ENCODE data around the gene CLEC17A. TPM values are rescaled to one million over a fixed set of nuclear protein-coding genes. Genes with fewer than 3 reads are reported as not detected.

CLEC17A gene
- polyA plus RNA-seq, 1 donor from 2014 or later, result not detected

- no peak overlapping the region for H3K9ac ChIP-seq (ENCODE audit: low read length)
- no peak overlapping the region for H3K4me2 ChIP-seq (ENCODE audit: low read length)
- no peaks in the 10 kb centered on the region for H3K79me2 ChIP-seq (replicated peaks; ENCODE audit: insufficient read depth, low read length)
- H3K9me2 ChIP-seq (ENCODE audit: insufficient read depth, low read length), result no peaks in the 10 kb centered on the region
- TF ChIP-seq, protein P1, sequence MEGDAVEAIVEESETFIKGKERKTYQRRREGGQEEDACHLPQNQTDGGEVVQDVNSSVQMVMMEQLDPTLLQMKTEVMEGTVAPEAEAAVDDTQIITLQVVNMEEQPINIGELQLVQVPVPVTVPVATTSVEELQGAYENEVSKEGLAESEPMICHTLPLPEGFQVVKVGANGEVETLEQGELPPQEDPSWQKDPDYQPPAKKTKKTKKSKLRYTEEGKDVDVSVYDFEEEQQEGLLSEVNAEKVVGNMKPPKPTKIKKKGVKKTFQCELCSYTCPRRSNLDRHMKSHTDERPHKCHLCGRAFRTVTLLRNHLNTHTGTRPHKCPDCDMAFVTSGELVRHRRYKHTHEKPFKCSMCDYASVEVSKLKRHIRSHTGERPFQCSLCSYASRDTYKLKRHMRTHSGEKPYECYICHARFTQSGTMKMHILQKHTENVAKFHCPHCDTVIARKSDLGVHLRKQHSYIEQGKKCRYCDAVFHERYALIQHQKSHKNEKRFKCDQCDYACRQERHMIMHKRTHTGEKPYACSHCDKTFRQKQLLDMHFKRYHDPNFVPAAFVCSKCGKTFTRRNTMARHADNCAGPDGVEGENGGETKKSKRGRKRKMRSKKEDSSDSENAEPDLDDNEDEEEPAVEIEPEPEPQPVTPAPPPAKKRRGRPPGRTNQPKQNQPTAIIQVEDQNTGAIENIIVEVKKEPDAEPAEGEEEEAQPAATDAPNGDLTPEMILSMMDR (IDR thresholded peaks at IDR 0.05; ENCODE audit: poor library complexity, severe bottlenecking), result no peak
- TF ChIP-seq POLR2AphosphoS5 (IDR thresholded peaks at IDR 0.05) (no peak), TAF1 (IDR thresholded peaks at IDR 0.05; ENCODE audit: low read depth) (no peak), REST (IDR thresholded peaks at IDR 0.05; ENCODE audit: borderline replicate concordance) (no peak), SMC3 (conservative IDR thresholded peaks at IDR 0.05; ENCODE audit: poor library complexity) (no peak), MXI1 (conservative IDR thresholded peaks at IDR 0.05; ENCODE audit: poor library complexity, severe bottlenecking) (no peak), EP300 (conservative IDR thresholded peaks at IDR 0.05; ENCODE audit: poor library complexity, severe bottlenecking) (no peak), EZH2 (IDR thresholded peaks at IDR 0.05; ENCODE audit: borderline replicate concordance, insufficient read depth, low read length, poor library complexity, severe bottlenecking) (no peak), RAD21 (conservative IDR thresholded peaks at IDR 0.05) (no peak)
- no peaks in the 10 kb centered on the region for H3K36me3 ChIP-seq (ENCODE audit: insufficient read depth, low read length)
- H3K9me3 ChIP-seq (ENCODE audit: low read length), result no peaks in the 10 kb centered on the region
- H3F3A ChIP-seq (ENCODE audit: insufficient read depth, low read length, poor library complexity, severe bottlenecking), result no peaks in the 10 kb centered on the region
- H2AFZ ChIP-seq (ENCODE audit: low read depth, low read length), result no peak overlapping the region
- no peak overlapping the region for H3K4me3 ChIP-seq (ENCODE audit: low read length)
- no peaks in the 10 kb centered on the region for H3K27me3 ChIP-seq (ENCODE audit: insufficient read depth, low read depth, low read length)
- H3K27ac ChIP-seq (ENCODE audit: low read length), result no peak overlapping the region
- H4K20me1 ChIP-seq (ENCODE audit: insufficient read depth), result no peaks in the 10 kb centered on the region
Measured at GRCh38 chr19:14599548-14600147, 16.8 kb downstream of the CLEC17A start.

GRCh38 chr19:14603990-14604387, 21.1 kb downstream of the CLEC17A start:
- TF ChIP-seq EZH2 (IDR thresholded peaks at IDR 0.05; ENCODE audit: borderline replicate concordance, insufficient read depth, low read length, poor library complexity, severe bottlenecking) (no peak), SMC3 (conservative IDR thresholded peaks at IDR 0.05; ENCODE audit: poor library complexity) (no peak), EP300 (conservative IDR thresholded peaks at IDR 0.05; ENCODE audit: poor library complexity, severe bottlenecking) (no peak), TAF1 (IDR thresholded peaks at IDR 0.05; ENCODE audit: low read depth) (no peak), REST (IDR thresholded peaks at IDR 0.05; ENCODE audit: borderline replicate concordance) (no peak), POLR2AphosphoS5 (IDR thresholded peaks at IDR 0.05) (no peak), RAD21 (conservative IDR thresholded peaks at IDR 0.05) (no peak), MXI1 (conservative IDR thresholded peaks at IDR 0.05; ENCODE audit: poor library complexity, severe bottlenecking) (no peak)
- TF ChIP-seq, protein P1 (IDR thresholded peaks at IDR 0.05; ENCODE audit: poor library complexity, severe bottlenecking), result no peak
- no peaks in the 10 kb centered on the region for H3K9me3 ChIP-seq (ENCODE audit: low read length)

More at GRCh38 chr19:14603990-14604387, 21.1 kb downstream of the CLEC17A start:
- no peaks in the 10 kb centered on the region for H4K20me1 ChIP-seq (ENCODE audit: insufficient read depth)
- H3K79me2 ChIP-seq (replicated peaks; ENCODE audit: insufficient read depth, low read length), result no peaks in the 10 kb centered on the region
- H2AFZ ChIP-seq (ENCODE audit: low read depth, low read length), result no peak overlapping the region
- H3K9ac ChIP-seq (ENCODE audit: low read length), result no peak overlapping the region
- H3F3A ChIP-seq (ENCODE audit: insufficient read depth, low read length, poor library complexity, severe bottlenecking), result no peaks in the 10 kb centered on the region
- H3K36me3 ChIP-seq (ENCODE audit: insufficient read depth, low read length), result no peaks in the 10 kb centered on the region
- no peaks in the 10 kb centered on the region for H3K27me3 ChIP-seq (ENCODE audit: insufficient read depth, low read depth, low read length)
- H3K9me2 ChIP-seq (ENCODE audit: insufficient read depth, low read length), result no peaks in the 10 kb centered on the region
- H3K27ac ChIP-seq (ENCODE audit: low read length), result no peak overlapping the region
- H3K4me3 ChIP-seq (ENCODE audit: low read length), result no peak overlapping the region
- no peak overlapping the region for H3K4me2 ChIP-seq (ENCODE audit: low read length)
